Aorta (tissue), 5 donors: Measurements from ENCODE around the gene LRRC4B. TPM values are rescaled to one million over a fixed set of nuclear protein-coding genes. Genes with fewer than 3 reads are reported as not detected.
A peak's percentile ranks its signal among the peaks of the same experiment; 100 is the strongest.

Experiments used
- ATAC-seq: fragments of 200-7000 bp; cut with Tn5 transposase; one replicate; pipeline ENCODE4 v1.9.1; 2022; ENCODE audit warnings: moderate library complexity; ENCODE audit not compliant: low FRiP score
- DNase-seq, 2 donors: peaks; one replicate each; pipeline ENCODE4 v3.0.0-alpha.2; 2020
- H3K27ac ChIP-seq, 2 donors: one replicate each; pipeline ENCODE4 v1.5.1; 2013; ENCODE audit warnings: low read length in 2 of 2, mild to moderate bottlenecking in 2 of 2, moderate library complexity in 2 of 2, control low read depth in 1 of 2, inconsistent platforms in 1 of 2, low read depth in 1 of 2
- H3K27me3 ChIP-seq, 2 donors: one replicate each; pipeline ENCODE4 v1.6.1; 2013; ENCODE audit warnings: control low read depth in 1 of 2, low read length in 1 of 2, mild to moderate bottlenecking in 1 of 2, moderate library complexity in 1 of 2; ENCODE audit not compliant: insufficient read depth in 2 of 2, control insufficient read depth in 1 of 2
- H3K36me3 ChIP-seq, 2 donors: one replicate each; pipeline ENCODE4 v1.6.1; 2013; ENCODE audit warnings: control low read depth in 1 of 2, low read length in 1 of 2, mild to moderate bottlenecking in 1 of 2; ENCODE audit not compliant: insufficient read depth in 2 of 2, control insufficient read depth in 1 of 2
- H3K4me1 ChIP-seq, 2 donors: one replicate each; pipeline ENCODE4 v1.6.1; 2013; ENCODE audit warnings: low read length in 2 of 2, control low read depth in 1 of 2, mild to moderate bottlenecking in 1 of 2, moderate library complexity in 1 of 2; ENCODE audit not compliant: insufficient read depth in 2 of 2, control insufficient read depth in 1 of 2
- H3K4me3 ChIP-seq, 2 donors: one replicate each; pipeline ENCODE4 v1.5.1; 2013; ENCODE audit warnings: low read length in 2 of 2, control low read depth in 1 of 2, mild to moderate bottlenecking in 1 of 2
- H3K9me3 ChIP-seq: one replicate; pipeline ENCODE4 v1.6.1; 2013; ENCODE audit warnings: mild to moderate bottlenecking, low read length; ENCODE audit not compliant: control insufficient read depth
- WGBS, 2 donors: extraction: QIAGEN DNeasy Blood & Tissue Kit; methylation state at CpG; one replicate each; pipeline ENCODE4 v1.1.7; 2013; 5-methylcytosine and 5-hydroxymethylcytosine counted together
- intact Hi-C, 2 donors: fragments of 100-400 bp; cut with DNase I; formaldehyde crosslinking; loops; one replicate each; pipeline versions ENCODE4 v1.14.2 to v1.15.0; 2022
- polyA plus RNA-seq, 2 donors: library from polyadenylated mRNA; stranded (reverse); fragments of 200-250 nt; gene quantifications; one replicate each; pipeline ENCODE4 v1.2.3, GENCODE V29; 2013
- total RNA-seq, 2 donors: library from RNA; stranded (reverse); fragmentation: NEBNext Ultra II Directional; extraction: Animal tissue kit (Norgen Biotek cat#: 25700); gene quantifications; one replicate each; pipeline ENCODE4 v1.2.1, GENCODE V29; 2021
- donor health status: healthy with polysubstance abuse.
- donor health status: Bipolar disorder and iron deficiency.
- donor health status: DM: no; HTN: no; CAD: no.
- donor health status: DM: no; HTN: no; CAD: no.
- donor health status: DM: yes; HTN: yes; CAD: no.

LRRC4B gene
- total and polyA plus RNA-seq, 4 donors, result 0.63 to 12.2 (median 3.7) TPM

DNA sequence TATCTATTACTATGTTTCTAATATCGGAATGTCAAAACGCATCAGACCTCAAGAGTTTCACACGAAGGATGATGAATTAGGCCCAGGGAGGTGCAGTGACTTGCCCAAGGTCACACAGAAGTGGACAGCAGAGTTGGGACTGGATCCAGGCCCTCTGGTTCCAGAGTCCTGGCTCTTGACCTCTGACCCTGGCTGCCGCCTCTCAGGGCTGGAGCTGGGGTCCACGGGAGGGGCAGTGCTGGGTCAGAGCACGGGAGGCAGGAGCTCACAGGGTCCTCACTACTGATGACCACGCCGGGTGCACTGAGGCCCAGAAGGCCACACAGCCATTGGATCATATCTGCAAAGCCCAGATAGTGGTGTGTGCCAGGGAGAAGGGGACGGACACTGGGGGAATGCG lies 45.4 kb downstream of the LRRC4B start:
- no peaks in the 10 kb centered on the region for H3K4me1 ChIP-seq
- no peak overlapping the region for H3K4me3 ChIP-seq
- H3K27me3 ChIP-seq, result no peaks in the 10 kb centered on the region
- H3K9me3 ChIP-seq, result no peaks in the 10 kb centered on the region
- no peak for ATAC-seq
- no peaks in the 10 kb centered on the region for H3K36me3 ChIP-seq
- WGBS, 2 donors, result 89 to 90% methylated on average over 10 of the region's 10 CpGs
- no peak overlapping the region for H3K27ac ChIP-seq
- intact Hi-C loops, result no loop called here
- DNase-seq, result no peak

DNA sequence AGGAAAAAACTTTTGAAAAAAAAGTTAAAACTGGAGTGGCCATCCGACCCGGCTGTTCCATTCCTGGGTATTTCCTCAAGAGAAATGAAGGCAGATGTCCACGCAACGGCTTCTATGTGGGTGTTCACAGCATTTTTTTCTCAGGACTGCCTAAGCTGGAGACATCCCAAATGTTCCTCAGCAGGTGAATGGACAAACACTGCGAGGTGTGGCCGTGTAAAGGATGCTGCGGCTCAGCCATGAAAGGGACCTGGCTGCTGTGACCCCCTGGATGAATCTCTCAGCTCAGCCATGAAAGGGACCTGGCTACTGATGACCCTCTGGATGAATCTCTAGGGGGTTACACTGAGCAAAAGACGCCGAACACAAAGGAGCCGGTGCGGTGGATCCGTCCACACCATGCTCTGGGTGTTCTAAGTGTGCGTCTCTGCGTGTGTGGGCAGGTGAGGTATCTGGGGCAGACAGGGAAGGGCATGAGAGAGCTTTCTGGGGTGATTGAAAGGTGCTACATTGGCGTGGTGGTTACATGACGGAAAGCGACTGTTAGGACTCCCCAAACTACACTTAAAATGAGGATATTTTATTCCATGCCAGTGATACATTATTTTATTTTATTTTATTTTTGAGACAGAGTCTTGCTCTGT lies 47.3 kb downstream of the LRRC4B start:
- no peak for ATAC-seq
- no peak overlapping the region for H3K27ac ChIP-seq
- H3K36me3 ChIP-seq, result no peaks in the 10 kb centered on the region
- WGBS, 2 donors, result 83 to 87% methylated on average over 17 of the region's 17 CpGs
- no peaks in the 10 kb centered on the region for H3K4me1 ChIP-seq
- peak; percentile 15 to 32 for DNase-seq
- H3K4me3 ChIP-seq, result no peak overlapping the region
- intact Hi-C loops, result no loop called here
- no peaks in the 10 kb centered on the region for H3K27me3 ChIP-seq
- no peaks in the 10 kb centered on the region for H3K9me3 ChIP-seq

GRCh38 chr19:50519006-50519575 lies 49.1 kb downstream of the LRRC4B start:
- Histone ChIP-seq H3K4me3 (no peak overlapping the region), H3K27ac (no peak overlapping the region), H3K27me3 (no peaks in the 10 kb centered on the region), H3K36me3 (no peaks in the 10 kb centered on the region), H3K9me3 (no peaks in the 10 kb centered on the region), H3K4me1 (no peaks in the 10 kb centered on the region)
- WGBS, 2 donors, result 97% methylated on average over 40 of the region's 40 CpGs
- intact Hi-C loops, result no loop called here
- DNase-seq, result peak; percentile 42 to 74
- ATAC-seq, result no peak

GRCh38 chr19:50518091-50519005 lies 49.9 kb downstream of the LRRC4B start:
- Histone ChIP-seq H3K27ac (no peak overlapping the region), H3K4me1 (no peaks in the 10 kb centered on the region), H3K27me3 (no peaks in the 10 kb centered on the region), H3K36me3 (no peaks in the 10 kb centered on the region), H3K4me3 (no peak overlapping the region), H3K9me3 (no peaks in the 10 kb centered on the region)
- ATAC-seq (no peak), DNase-seq (peak in 1 of 2 donors; percentile 73)
- intact Hi-C loops, result no loop called here
- 95 to 96% methylated on average over 82 to 87 of the region's 87 CpGs for WGBS, 2 donors

DNA sequence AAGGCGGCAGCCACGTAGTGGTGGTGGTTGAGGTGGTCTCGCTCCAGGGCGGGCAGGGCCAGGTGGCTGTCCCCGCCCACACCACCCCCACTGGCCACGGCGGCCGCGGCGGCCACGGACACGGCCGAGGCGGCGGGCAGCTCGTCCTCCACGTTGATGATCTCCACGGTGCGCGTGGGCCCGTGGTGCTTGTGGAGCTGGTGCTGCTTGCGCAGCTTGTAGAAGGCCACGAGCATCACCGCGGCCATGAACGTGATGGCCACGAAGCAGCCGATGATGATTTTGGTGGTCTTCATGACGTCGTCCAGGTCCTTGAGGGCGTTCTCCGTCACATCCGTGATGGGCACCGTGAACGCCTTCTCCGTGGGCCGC lies 50.5 kb downstream of the LRRC4B start:
- no peak for ATAC-seq
- H3K27ac ChIP-seq, result no peak overlapping the region
- WGBS, 2 donors, result 96 to 97% methylated on average over 32 to 37 of the region's 37 CpGs
- H3K9me3 ChIP-seq, result no peaks in the 10 kb centered on the region
- peak in 1 of 2 donors; percentile 75 for DNase-seq
- no peak overlapping the region for H3K4me3 ChIP-seq
- H3K4me1 ChIP-seq, result no peaks in the 10 kb centered on the region
- intact Hi-C loops, result no loop called here
- no peaks in the 10 kb centered on the region for H3K27me3 ChIP-seq
- no peaks in the 10 kb centered on the region for H3K36me3 ChIP-seq

DNA sequence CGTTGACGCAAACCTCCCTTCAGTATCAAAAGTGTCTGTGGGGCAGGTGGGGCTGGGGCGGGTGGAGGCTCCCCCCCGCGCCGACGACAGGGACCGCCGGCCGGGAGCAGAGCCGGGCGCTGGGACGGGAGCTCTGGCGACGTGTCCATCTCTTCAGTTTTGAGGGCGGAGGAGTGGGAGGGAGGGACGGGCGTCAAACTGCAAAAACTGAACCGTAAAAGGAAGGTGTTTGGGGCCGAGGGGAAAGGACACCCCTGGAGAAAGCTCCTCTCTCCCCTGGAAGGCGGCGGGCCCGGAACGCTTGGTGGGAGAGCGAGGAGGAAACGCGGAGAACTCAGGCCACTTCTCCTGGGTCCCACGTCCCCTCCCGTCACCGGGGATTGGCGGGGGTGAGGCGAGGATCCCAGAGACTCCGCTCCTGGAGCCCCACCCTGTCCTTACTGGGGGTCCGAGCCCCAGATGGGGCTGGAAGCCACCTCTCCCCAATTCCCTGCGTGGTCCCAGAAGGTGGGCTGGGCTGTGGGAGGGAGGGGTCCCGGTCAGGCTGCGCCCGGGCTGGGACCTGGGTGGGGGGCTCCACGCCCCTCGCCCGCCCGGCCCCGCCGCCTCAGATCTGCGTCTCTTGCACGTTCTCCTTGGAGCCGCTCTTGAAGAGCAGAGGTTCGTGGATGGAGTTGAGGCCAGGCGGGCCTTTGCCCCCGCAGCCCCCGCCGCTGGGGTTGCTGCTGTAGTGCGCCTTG lies 51.1 kb downstream of the LRRC4B start:
- H3K27ac ChIP-seq, result no peak overlapping the region

GRCh38 chr19:50516456-50516855 lies 51.8 kb downstream of the LRRC4B start:
- Histone ChIP-seq H3K9me3 (no peaks in the 10 kb centered on the region), H3K4me1 (no peaks in the 10 kb centered on the region), H3K27me3 (no peaks in the 10 kb centered on the region), H3K27ac (no peak overlapping the region), H3K4me3 (no peak overlapping the region), H3K36me3 (no peaks in the 10 kb centered on the region)
- DNase-seq, result peak in 1 of 2 donors; percentile 22
- intact Hi-C loops, result no loop called here
- no peak for ATAC-seq
- WGBS, 2 donors, result 55 to 65% methylated on average over 11 to 12 of the region's 12 CpGs

More for the DNA sequence above, 51.1 kb downstream of the LRRC4B start:
- no peaks in the 10 kb centered on the region for H3K9me3 ChIP-seq
- no peaks in the 10 kb centered on the region for H3K27me3 ChIP-seq
- H3K4me3 ChIP-seq, result no peak overlapping the region
- WGBS, 2 donors, result 61 to 73% methylated on average over 51 to 53 of the region's 53 CpGs
- ATAC-seq (no peak), DNase-seq (peak in 1 of 2 donors; percentile 62)
- H3K36me3 ChIP-seq, result no peaks in the 10 kb centered on the region
- no peaks in the 10 kb centered on the region for H3K4me1 ChIP-seq
- intact Hi-C loops, result no loop called here

- 64 to 68% methylated on average over 10 to 11 of the region's 11 CpGs for WGBS, 2 donors
- no peak for ATAC-seq
- intact Hi-C loops, result no loop called here
These were observed 53.1 kb downstream of the LRRC4B start for GRCh38 chr19:50515168-50515561.

More at GRCh38 chr19:50515168-50515561, 53.1 kb downstream of the LRRC4B start:
- DNase-seq, result peak in 1 of 2 donors; percentile 72
- Histone ChIP-seq H3K9me3 (no peaks in the 10 kb centered on the region), H3K4me3 (no peak overlapping the region), H3K27ac (no peak overlapping the region), H3K36me3 (no peaks in the 10 kb centered on the region), H3K27me3 (no peaks in the 10 kb centered on the region), H3K4me1 (no peaks in the 10 kb centered on the region)
